Measurements from ENCODE around the gene NIPAL4. TPM values are rescaled to one million over a fixed set of nuclear protein-coding genes. Genes with fewer than 3 reads are reported as not detected.
A peak's percentile ranks its signal among the peaks of the same experiment; 100 is the strongest.

NIPAL4 gene
- polyA plus RNA-seq, 2 of the 4 experiments (the other 2 are of a cell fraction): 8.6 to 8.9 TPM

- CTCF ChIA-PET: interaction anchor here (0.6 to 10.7 kb wide), 8 partner anchors 12 to 280 kb away, joined by 3 to 96 read pairs (median 3); partner anchors contain the start of gene LSM11
These were observed 3.1 kb downstream of the NIPAL4 start for GRCh38 chr5:157463081-157463480.

GRCh38 chr5:157463621-157464518, 3.9 kb downstream of the NIPAL4 start:
- Histone ChIP-seq H3K9me3 (no peaks in the 10 kb centered on the region), H3K27ac (peak overlapping the region; percentile 77 to 80), H3K4me1 (peaks cover 53% of the 10 kb centered on the region), H3K4me3 (0 out of 3 replicates have a peak overlapping the region, but pooled peaks have one; percentile 6), H3K4me2 (peak overlapping the region; percentile 77)
- WGBS (ENCODE audit: missing lambda C conversion rate): 41% methylated on average over 9 of the region's 9 CpGs
- FAIRE-seq (peak; percentile 7), ATAC-seq (peak in 1 of 2 experiments; percentile 17; a peak in 3 of 6 replicates), DNase-seq (ENCODE audit: low read depth in 1 of 2, low spot score in 1 of 2) (peak in 1 of 2 experiments; percentile 52)
- ChIA-PET CTCF (interaction anchor here (0.8 to 10.7 kb wide), 8 partner anchors 11 to 148 kb away, joined by 3 to 96 read pairs (median 4); no protein-coding TSS in a partner anchor), POLR2A (no interaction called here)
- TF ChIP-seq RAD21 (conservative IDR thresholded peaks at IDR 0.05 in 1 of 2, IDR thresholded peaks at IDR 0.05 in 1 of 2) (no peak), JUNB (IDR thresholded peaks at IDR 0.05) (peak; percentile 68), HOXB5 (CRISPR knock-in tag; IDR thresholded peaks at IDR 0.05) (no peak), GATA3 (IDR thresholded peaks at IDR 0.05; ENCODE audit: borderline replicate concordance) (0 out of 2 replicates have a peak, but pooled peaks have one; percentile 21), FOSL2 (IDR thresholded peaks at IDR 0.05) (peak; percentile 48; the same call in 1 of the 2 replicates), FOSL2 (CRISPR knock-in tag; IDR thresholded peaks at IDR 0.05) (peak; percentile 71), MAFK (IDR thresholded peaks at IDR 0.05; ENCODE audit: partially characterized antibody) (no peak), MAZ (IDR thresholded peaks at IDR 0.05; ENCODE audit: borderline replicate concordance, low read depth, low read length) (no peak), HDAC2 (IDR thresholded peaks at IDR 0.05) (no peak), CBX8 (IDR thresholded peaks at IDR 0.05) (no peak)

More at GRCh38 chr5:157463081-157463480, 3.1 kb downstream of the NIPAL4 start:
- POLR2A ChIA-PET: no interaction called here
- Histone ChIP-seq H3K9me3 (no peaks in the 10 kb centered on the region), H3K27ac (peak overlapping the region; percentile 77 to 80), H3K4me3 (no peak overlapping the region), H3K4me2 (peak overlapping the region; percentile 77), H3K4me1 (peaks cover 55% of the 10 kb centered on the region)
- DNase-seq (ENCODE audit: low read depth in 1 of 2, low spot score in 1 of 2) (no peak), FAIRE-seq (no peak), ATAC-seq (no peak)
- WGBS (ENCODE audit: missing lambda C conversion rate): 77% methylated on average over 6 of the region's 8 CpGs
- TF ChIP-seq EHMT2 (IDR thresholded peaks at IDR 0.05; ENCODE audit: low read depth): no peak
- no peak for TF ChIP-seq HOXA7 (CRISPR knock-in tag; IDR thresholded peaks at IDR 0.05)
- TF ChIP-seq RCOR1 (IDR thresholded peaks at IDR 0.05; ENCODE audit: low read depth, low read length): no peak
- no peak for TF ChIP-seq BCL3 (IDR thresholded peaks at IDR 0.05)
- no peak for TF ChIP-seq CHD2 (IDR thresholded peaks at IDR 0.05; ENCODE audit: low read length, partially characterized antibody)
- TF ChIP-seq FOSB (CRISPR knock-in tag; IDR thresholded peaks at IDR 0.05): no peak
- TF ChIP-seq HEYL (CRISPR knock-in tag; IDR thresholded peaks at IDR 0.05): no peak
- no peak for TF ChIP-seq MAFK (IDR thresholded peaks at IDR 0.05; ENCODE audit: partially characterized antibody)
- no peak for TF ChIP-seq MAZ (IDR thresholded peaks at IDR 0.05; ENCODE audit: borderline replicate concordance, low read depth, low read length)
- no peak for TF ChIP-seq POLR2AphosphoS2 (conservative IDR thresholded peaks at IDR 0.05; ENCODE audit: low read length)

- ATAC-seq (peak; percentile 59 to 75), DNase-seq (ENCODE audit: low read depth in 1 of 2, low spot score in 1 of 2) (peak; percentile 69 to 80), FAIRE-seq (no peak)
- Histone ChIP-seq H3K4me1 (peaks cover 52% of the 10 kb centered on the region), H3K4me2 (peak overlapping the region; percentile 77), H3K9me3 (no peaks in the 10 kb centered on the region), H3K4me3 (0 out of 3 replicates have a peak overlapping the region, but pooled peaks have one; percentile 6), H3K27ac (peak overlapping the region; percentile 77 to 80)
- WGBS (ENCODE audit: missing lambda C conversion rate): 3% methylated on average over 4 of the region's 4 CpGs
- CTCF ChIA-PET: interaction anchor here (1.0 to 10.7 kb wide), 5 partner anchors 10 to 136 kb away, joined by 3 to 96 read pairs (median 4); no protein-coding TSS in a partner anchor
- POLR2A ChIA-PET: no interaction called here
- TF ChIP-seq GATA3 (IDR thresholded peaks at IDR 0.05; ENCODE audit: borderline replicate concordance): peak; percentile 49; the same call in 1 of the 2 replicates
- TF ChIP-seq CEBPB (IDR thresholded peaks at IDR 0.05): peak; percentile 85 to 95
- TF ChIP-seq RAD21 (conservative IDR thresholded peaks at IDR 0.05 in 1 of 2, IDR thresholded peaks at IDR 0.05 in 1 of 2): 0 out of 5 replicates have a peak, but pooled peaks have one; percentile 6 to 14
- no peak for TF ChIP-seq POLR2AphosphoS2 (conservative IDR thresholded peaks at IDR 0.05; ENCODE audit: low read length)
- TF ChIP-seq FOSL2 (IDR thresholded peaks at IDR 0.05): peak; percentile 94
- peak; percentile 97 for TF ChIP-seq FOSL2 (CRISPR knock-in tag; IDR thresholded peaks at IDR 0.05)
- peak; percentile 88 for TF ChIP-seq HES2 (IDR thresholded peaks at IDR 0.05)
- TF ChIP-seq TFCP2L1 (CRISPR knock-in tag; IDR thresholded peaks at IDR 0.05): no peak
- peak; percentile 29; the same call in 1 of the 3 replicates for TF ChIP-seq SMC3 (IDR thresholded peaks at IDR 0.05)
- 0 out of 2 replicates have a peak, but pooled peaks have one; percentile 34 for TF ChIP-seq CHD4 (IDR thresholded peaks at IDR 0.05; ENCODE audit: borderline replicate concordance)
- peak; percentile 57; the same call in 1 of the 3 replicates for TF ChIP-seq BCL3 (IDR thresholded peaks at IDR 0.05)
- no peak for TF ChIP-seq ATOH8 (CRISPR knock-in tag; IDR thresholded peaks at IDR 0.05; ENCODE audit: low read depth)
These were observed 4.6 kb downstream of the NIPAL4 start for GRCh38 chr5:157464519-157465171.

All from A549 (cell line).